ENCODE results near the gene PRKCB. TPM values are rescaled to one million over a fixed set of nuclear protein-coding genes. Genes with fewer than 3 reads are reported as not detected.

The PRKCB gene
- total RNA-seq, 1 experiment from 2014 or later = not detected

DNA sequence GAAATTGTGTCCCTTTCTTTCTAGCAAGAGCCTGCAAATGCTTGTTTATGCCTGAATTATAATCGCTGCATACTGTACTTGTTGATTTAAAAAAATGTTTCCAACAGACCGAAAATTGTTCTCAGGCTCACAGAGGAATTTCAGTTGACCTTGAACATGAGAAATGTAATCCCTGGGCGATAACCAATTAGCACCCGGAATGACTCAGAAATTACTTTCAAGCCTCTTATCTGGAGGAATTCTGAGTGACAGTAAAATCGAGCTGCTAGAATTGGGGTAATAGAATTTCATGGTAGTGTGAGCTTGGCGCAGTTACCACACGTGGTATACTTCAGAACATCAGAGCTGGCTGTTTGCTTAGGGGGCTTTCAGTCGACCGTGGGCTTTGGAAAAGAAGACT is 281.2 kb downstream of the PRKCB start:
- no peak overlapping the region for H2AFZ ChIP-seq (ENCODE audit: low read length)
- no peaks in the 10 kb centered on the region for H3F3A ChIP-seq (ENCODE audit: low read length, unreplicated experiment)
- CTCF ChIA-PET = no interaction called here
- ATAC-seq (no peak), DNase-seq (no peak)
- no peak overlapping the region for H3K9ac ChIP-seq (ENCODE audit: low read length)
- H3K36me3 ChIP-seq (ENCODE audit: low read depth, low read length) = no peaks in the 10 kb centered on the region
- H3K4me3 ChIP-seq (ENCODE audit: low read length) = no peak overlapping the region
- no peaks in the 10 kb centered on the region for H3K79me2 ChIP-seq (ENCODE audit: low read length)
- TF ChIP-seq, protein P1, sequence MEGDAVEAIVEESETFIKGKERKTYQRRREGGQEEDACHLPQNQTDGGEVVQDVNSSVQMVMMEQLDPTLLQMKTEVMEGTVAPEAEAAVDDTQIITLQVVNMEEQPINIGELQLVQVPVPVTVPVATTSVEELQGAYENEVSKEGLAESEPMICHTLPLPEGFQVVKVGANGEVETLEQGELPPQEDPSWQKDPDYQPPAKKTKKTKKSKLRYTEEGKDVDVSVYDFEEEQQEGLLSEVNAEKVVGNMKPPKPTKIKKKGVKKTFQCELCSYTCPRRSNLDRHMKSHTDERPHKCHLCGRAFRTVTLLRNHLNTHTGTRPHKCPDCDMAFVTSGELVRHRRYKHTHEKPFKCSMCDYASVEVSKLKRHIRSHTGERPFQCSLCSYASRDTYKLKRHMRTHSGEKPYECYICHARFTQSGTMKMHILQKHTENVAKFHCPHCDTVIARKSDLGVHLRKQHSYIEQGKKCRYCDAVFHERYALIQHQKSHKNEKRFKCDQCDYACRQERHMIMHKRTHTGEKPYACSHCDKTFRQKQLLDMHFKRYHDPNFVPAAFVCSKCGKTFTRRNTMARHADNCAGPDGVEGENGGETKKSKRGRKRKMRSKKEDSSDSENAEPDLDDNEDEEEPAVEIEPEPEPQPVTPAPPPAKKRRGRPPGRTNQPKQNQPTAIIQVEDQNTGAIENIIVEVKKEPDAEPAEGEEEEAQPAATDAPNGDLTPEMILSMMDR (conservative IDR thresholded peaks at IDR 0.05; ENCODE audit: low read depth, low read length) = no peak
- TF ChIP-seq EZH2 (IDR thresholded peaks at IDR 0.05; ENCODE audit: low read length, unreplicated experiment) (no peak), EZH2phosphoT487 (IDR thresholded peaks at IDR 0.05; ENCODE audit: borderline replicate concordance, low read length) (no peak)
- no peak overlapping the region for H3K4me2 ChIP-seq (ENCODE audit: low read length)
- POLR2A ChIA-PET (ENCODE audit: unreplicated experiment) = no interaction called here
- H3K9me2 ChIP-seq (replicated peaks; ENCODE audit: low read length) = no peaks in the 10 kb centered on the region
- H3K27me3 ChIP-seq (ENCODE audit: low read length) = peaks cover 22% of the 10 kb centered on the region
- BruUV-seq (replicated peaks) = no TSS peak
- no peak overlapping the region for H3K27ac ChIP-seq (ENCODE audit: low read length)
- no peaks in the 10 kb centered on the region for H3K9me3 ChIP-seq (ENCODE audit: low read length)
- no peaks in the 10 kb centered on the region for H4K20me1 ChIP-seq (ENCODE audit: low read length)
- H3K4me1 ChIP-seq (ENCODE audit: insufficient read depth, low read length) = no peaks in the 10 kb centered on the region
- intact Hi-C loops (cut with micrococcal nuclease) = no loop called here

DNA sequence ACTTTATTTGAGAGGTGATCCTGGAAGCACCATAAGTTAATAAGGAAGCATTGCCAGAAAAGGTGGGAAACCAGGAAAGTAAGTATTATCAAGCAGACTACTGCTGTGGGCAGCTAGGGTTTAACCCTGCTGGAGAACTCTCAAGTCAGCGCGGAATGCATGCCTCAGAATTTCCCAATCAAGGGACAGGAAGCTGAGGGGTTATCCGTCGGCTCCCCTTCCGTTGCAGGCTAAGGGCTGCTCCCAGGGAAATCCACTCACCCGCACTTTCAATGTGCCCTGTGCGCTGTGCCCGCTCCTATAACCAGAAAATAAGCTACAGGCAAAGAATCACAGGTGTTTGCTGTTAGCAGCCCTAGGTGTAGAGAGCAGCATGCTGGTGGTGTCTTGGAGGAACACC is 281.9 kb downstream of the PRKCB start:
- H3K27me3 ChIP-seq (ENCODE audit: low read length) = peaks cover 22% of the 10 kb centered on the region
- ChIA-PET POLR2A (ENCODE audit: unreplicated experiment) (no interaction called here), CTCF (no interaction called here)
- no peaks in the 10 kb centered on the region for H3K9me2 ChIP-seq (replicated peaks; ENCODE audit: low read length)
- intact Hi-C loops (cut with micrococcal nuclease) = no loop called here
- no peak overlapping the region for H3K4me3 ChIP-seq (ENCODE audit: low read length)
- no peaks in the 10 kb centered on the region for H3K36me3 ChIP-seq (ENCODE audit: low read depth, low read length)
- no peaks in the 10 kb centered on the region for H4K20me1 ChIP-seq (ENCODE audit: low read length)
- no TSS peak for BruUV-seq (replicated peaks)
- H3K79me2 ChIP-seq (ENCODE audit: low read length) = no peaks in the 10 kb centered on the region
- no peak overlapping the region for H3K9ac ChIP-seq (ENCODE audit: low read length)
- H3K4me2 ChIP-seq (ENCODE audit: low read length) = no peak overlapping the region
- no peaks in the 10 kb centered on the region for H3K4me1 ChIP-seq (ENCODE audit: insufficient read depth, low read length)
- no peaks in the 10 kb centered on the region for H3K9me3 ChIP-seq (ENCODE audit: low read length)
- no peak overlapping the region for H2AFZ ChIP-seq (ENCODE audit: low read length)
- no peak overlapping the region for H3K27ac ChIP-seq (ENCODE audit: low read length)
- DNase-seq = no peak
- no peak for ATAC-seq
- no peaks in the 10 kb centered on the region for H3F3A ChIP-seq (ENCODE audit: low read length, unreplicated experiment)
- TF ChIP-seq EZH2phosphoT487 (IDR thresholded peaks at IDR 0.05; ENCODE audit: borderline replicate concordance, low read length) (no peak), EZH2 (IDR thresholded peaks at IDR 0.05; ENCODE audit: low read length, unreplicated experiment) (no peak)

DNA sequence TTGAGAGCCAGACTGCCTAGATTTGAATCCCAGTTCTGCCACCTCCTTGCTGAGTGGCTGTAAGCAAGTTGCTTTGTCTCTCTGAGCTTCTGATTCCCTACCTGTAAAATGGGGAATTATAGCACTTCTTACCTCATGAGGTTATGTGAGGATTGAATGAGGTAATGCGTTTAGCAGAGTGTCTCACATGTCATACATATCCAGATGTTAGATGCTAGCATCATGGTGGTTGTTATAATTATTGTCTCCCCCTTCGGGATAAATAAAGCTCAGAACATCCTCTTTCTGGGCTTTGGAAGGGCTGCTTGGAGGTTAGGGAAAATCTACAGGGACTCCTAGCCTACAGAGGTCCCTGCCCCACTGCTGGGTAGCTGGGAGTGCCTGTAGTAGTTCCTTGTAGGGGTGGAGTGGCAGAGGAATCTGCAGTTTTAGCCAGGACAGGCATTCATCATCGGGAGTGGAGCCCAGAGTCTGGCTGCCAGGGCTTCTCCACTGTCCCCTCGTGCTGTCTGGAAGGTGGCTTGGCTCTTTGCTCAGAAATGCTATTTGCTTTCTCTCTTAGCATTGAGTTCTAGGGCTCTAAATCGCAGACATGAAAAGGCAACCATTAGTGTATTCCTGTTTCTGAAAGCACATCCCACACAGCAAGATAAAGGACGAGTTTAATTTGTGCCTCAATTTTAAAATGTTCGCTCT is 282.5 kb downstream of the PRKCB start:
- Histone ChIP-seq H3K27me3 (ENCODE audit: low read length) (peaks cover 22% of the 10 kb centered on the region), H3K9ac (ENCODE audit: low read length) (no peak overlapping the region), H3K4me2 (ENCODE audit: low read length) (no peak overlapping the region), H3K27ac (ENCODE audit: low read length) (no peak overlapping the region), H3K36me3 (ENCODE audit: low read depth, low read length) (no peaks in the 10 kb centered on the region), H4K20me1 (ENCODE audit: low read length) (no peaks in the 10 kb centered on the region), H3K9me2 (replicated peaks; ENCODE audit: low read length) (no peaks in the 10 kb centered on the region), H3F3A (ENCODE audit: low read length, unreplicated experiment) (no peaks in the 10 kb centered on the region), H3K4me3 (ENCODE audit: low read length) (no peak overlapping the region), H3K4me1 (ENCODE audit: insufficient read depth, low read length) (no peaks in the 10 kb centered on the region), H2AFZ (ENCODE audit: low read length) (no peak overlapping the region), H3K79me2 (ENCODE audit: low read length) (no peaks in the 10 kb centered on the region), H3K9me3 (ENCODE audit: low read length) (no peaks in the 10 kb centered on the region)
- POLR2A ChIA-PET (ENCODE audit: unreplicated experiment) = no interaction called here
- TF ChIP-seq, protein P1 (conservative IDR thresholded peaks at IDR 0.05; ENCODE audit: low read depth, low read length) = no peak
- TF ChIP-seq EZH2phosphoT487 (IDR thresholded peaks at IDR 0.05; ENCODE audit: borderline replicate concordance, low read length) = no peak
- intact Hi-C loops (cut with micrococcal nuclease) = no loop called here
- no peak for ATAC-seq
- no peak for DNase-seq
- BruUV-seq (replicated peaks) = no TSS peak
- CTCF ChIA-PET = no interaction called here

Measured in PC-3 (cell line).